OCI-LY1 (cell line): ENCODE measurements around the gene EPOP.
A peak's percentile ranks its signal among the peaks of the same experiment; 100 is the strongest.

Experiments used
- H2AFZ ChIP-seq: fragments of 200-600 bp; sonication (generic), shearing (Covaris generic); 2 replicates; pipeline ENCODE4 v1.6.0; 2014; ENCODE audit warnings: antibody characterized with exemption, mild to moderate bottlenecking, low read length
- H3F3A ChIP-seq: fragments of 200-600 bp; sonication (generic), shearing (Covaris generic); 2 replicates; pipeline ENCODE4 v1.6.0; 2014; ENCODE audit warnings: mild to moderate bottlenecking, antibody characterized with exemption, low read length, moderate library complexity; ENCODE audit not compliant: insufficient read depth
- H3K27ac ChIP-seq: fragments of 200-600 bp; sonication (generic); 2 replicates; pipeline ENCODE4 v1.5.1; 2014; ENCODE audit warnings: low read length, mixed run types, mild to moderate bottlenecking, low read depth; ENCODE audit not compliant: poor library complexity, severe bottlenecking
- H3K27me3 ChIP-seq: fragments of 200-600 bp; sonication (generic); 2 replicates; pipeline ENCODE4 v1.6.0; 2014; ENCODE audit warnings: antibody characterized with exemption, mild to moderate bottlenecking, low read length, moderate library complexity; ENCODE audit not compliant: insufficient read depth
- H3K36me3 ChIP-seq: fragments of 200-600 bp; sonication (generic); 2 replicates; pipeline ENCODE4 v1.6.1; 2014; ENCODE audit warnings: mild to moderate bottlenecking, antibody characterized with exemption, low read length, moderate library complexity, mixed read lengths; ENCODE audit not compliant: insufficient read depth
- H3K4me1 ChIP-seq: fragments of 200-600 bp; sonication (generic); 2 replicates; pipeline ENCODE4 v1.5.1; 2014; ENCODE audit warnings: mild to moderate bottlenecking, low read length, moderate library complexity; ENCODE audit not compliant: insufficient read depth, severe bottlenecking
- H3K4me2 ChIP-seq: fragments of 200-600 bp; sonication (generic), shearing (Covaris generic); 2 replicates; pipeline ENCODE4 v1.6.1; 2014; ENCODE audit warnings: low read length
- H3K4me3 ChIP-seq: fragments of 200-600 bp; sonication (generic); 2 replicates; pipeline ENCODE4 v1.5.1; 2014; ENCODE audit warnings: low read length, low read depth, mild to moderate bottlenecking, mixed read lengths; ENCODE audit not compliant: poor library complexity, severe bottlenecking
- H3K79me2 ChIP-seq: fragments of 200-600 bp; shearing (Covaris generic); 2 replicates; pipeline ENCODE4 v1.6.1; 2016; ENCODE audit warnings: mixed run types, low read length, mixed read lengths; ENCODE audit not compliant: insufficient read depth
- H3K9ac ChIP-seq: fragments of 200-600 bp; sonication (generic), shearing (Covaris generic); 2 replicates; pipeline ENCODE4 v1.6.1; 2014; ENCODE audit warnings: mild to moderate bottlenecking, low read length, mixed read lengths
- H3K9me2 ChIP-seq: fragments of 200-600 bp; sonication (generic), shearing (Covaris generic); 2 replicates; pipeline ENCODE4 v1.6.1; 2014; ENCODE audit warnings: low read depth, mild to moderate bottlenecking, low read length, mixed read lengths
- H3K9me3 ChIP-seq: fragments of 200-600 bp; shearing (Covaris generic); 2 replicates; pipeline ENCODE4 v1.6.1; 2014; ENCODE audit warnings: low read length, mixed read lengths
- H4K20me1 ChIP-seq: fragments of 200-600 bp; sonication (generic), shearing (Covaris generic); 2 replicates; pipeline ENCODE4 v1.6.0; 2016; ENCODE audit warnings: mild to moderate bottlenecking, low read length; ENCODE audit not compliant: insufficient read depth
- EZH2 ChIP-seq: fragments of 200-600 bp; sonication (generic), shearing (Covaris generic); IDR thresholded peaks from 2 replicates; pipeline ENCODE4 v1.8.0; 2017; ENCODE audit warnings: borderline replicate concordance, mixed run types, mild to moderate bottlenecking, antibody characterized with exemption, low read length, moderate library complexity, mixed read lengths
- TF ChIP-seq, protein P1 (sequence below): fragments of 200-600 bp; sonication (generic), shearing (Covaris generic); IDR thresholded peaks from 2 replicates; pipeline ENCODE4 v1.5.1; 2017; ENCODE audit warnings: mild to moderate bottlenecking, antibody characterized with exemption, low read length, moderate library complexity, mixed read lengths

The EPOP gene

DNA sequence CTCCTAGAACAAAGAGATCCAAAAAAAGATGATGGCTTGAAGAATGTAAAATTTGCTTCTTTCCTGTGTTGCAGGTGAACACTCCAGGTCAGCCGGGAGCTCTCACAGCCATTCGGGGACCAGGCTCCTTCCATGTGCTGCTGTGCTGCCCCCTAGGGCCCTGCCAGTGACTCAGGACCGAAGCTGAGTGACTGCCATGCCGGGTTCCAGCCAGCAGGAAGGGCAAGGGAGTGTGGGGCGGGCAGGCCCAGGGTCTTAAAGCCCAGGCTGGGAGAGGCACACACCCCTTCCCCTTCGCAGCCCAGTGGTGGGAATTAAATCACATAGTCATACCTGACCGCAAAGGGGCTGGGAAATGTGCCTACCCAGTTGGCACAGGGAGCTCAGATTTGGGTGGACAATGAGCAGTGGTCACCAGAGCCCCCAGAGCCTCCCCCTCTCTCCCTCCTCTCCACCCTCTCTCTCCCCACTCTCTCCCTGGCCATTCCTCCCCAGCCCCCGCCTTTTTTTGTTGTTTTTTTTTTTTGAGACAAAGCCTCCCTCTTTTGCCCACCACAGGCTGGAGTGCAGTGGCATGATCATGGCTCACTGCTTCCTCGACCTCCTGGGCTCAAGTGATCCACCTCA lies 11.5 kb downstream of the EPOP start:
- H3K4me2 ChIP-seq = no peak overlapping the region
- H3K79me2 ChIP-seq = no peaks in the 10 kb centered on the region
- no peaks in the 10 kb centered on the region for H3F3A ChIP-seq
- TF ChIP-seq EZH2 = no peak
- TF ChIP-seq, protein P1, sequence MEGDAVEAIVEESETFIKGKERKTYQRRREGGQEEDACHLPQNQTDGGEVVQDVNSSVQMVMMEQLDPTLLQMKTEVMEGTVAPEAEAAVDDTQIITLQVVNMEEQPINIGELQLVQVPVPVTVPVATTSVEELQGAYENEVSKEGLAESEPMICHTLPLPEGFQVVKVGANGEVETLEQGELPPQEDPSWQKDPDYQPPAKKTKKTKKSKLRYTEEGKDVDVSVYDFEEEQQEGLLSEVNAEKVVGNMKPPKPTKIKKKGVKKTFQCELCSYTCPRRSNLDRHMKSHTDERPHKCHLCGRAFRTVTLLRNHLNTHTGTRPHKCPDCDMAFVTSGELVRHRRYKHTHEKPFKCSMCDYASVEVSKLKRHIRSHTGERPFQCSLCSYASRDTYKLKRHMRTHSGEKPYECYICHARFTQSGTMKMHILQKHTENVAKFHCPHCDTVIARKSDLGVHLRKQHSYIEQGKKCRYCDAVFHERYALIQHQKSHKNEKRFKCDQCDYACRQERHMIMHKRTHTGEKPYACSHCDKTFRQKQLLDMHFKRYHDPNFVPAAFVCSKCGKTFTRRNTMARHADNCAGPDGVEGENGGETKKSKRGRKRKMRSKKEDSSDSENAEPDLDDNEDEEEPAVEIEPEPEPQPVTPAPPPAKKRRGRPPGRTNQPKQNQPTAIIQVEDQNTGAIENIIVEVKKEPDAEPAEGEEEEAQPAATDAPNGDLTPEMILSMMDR = peak; percentile 83
- no peaks in the 10 kb centered on the region for H3K9me2 ChIP-seq
- no peak overlapping the region for H2AFZ ChIP-seq
- H3K9me3 ChIP-seq = no peaks in the 10 kb centered on the region
- no peak overlapping the region for H3K9ac ChIP-seq
- no peak overlapping the region for H3K4me3 ChIP-seq
- H3K27me3 ChIP-seq = 0 out of 2 replicates have a peak, but pooled peaks cover 3% of the 10 kb centered on the region
- H3K4me1 ChIP-seq = no peaks in the 10 kb centered on the region
- H3K27ac ChIP-seq = no peak overlapping the region
- no peaks in the 10 kb centered on the region for H4K20me1 ChIP-seq
- no peaks in the 10 kb centered on the region for H3K36me3 ChIP-seq

DNA sequence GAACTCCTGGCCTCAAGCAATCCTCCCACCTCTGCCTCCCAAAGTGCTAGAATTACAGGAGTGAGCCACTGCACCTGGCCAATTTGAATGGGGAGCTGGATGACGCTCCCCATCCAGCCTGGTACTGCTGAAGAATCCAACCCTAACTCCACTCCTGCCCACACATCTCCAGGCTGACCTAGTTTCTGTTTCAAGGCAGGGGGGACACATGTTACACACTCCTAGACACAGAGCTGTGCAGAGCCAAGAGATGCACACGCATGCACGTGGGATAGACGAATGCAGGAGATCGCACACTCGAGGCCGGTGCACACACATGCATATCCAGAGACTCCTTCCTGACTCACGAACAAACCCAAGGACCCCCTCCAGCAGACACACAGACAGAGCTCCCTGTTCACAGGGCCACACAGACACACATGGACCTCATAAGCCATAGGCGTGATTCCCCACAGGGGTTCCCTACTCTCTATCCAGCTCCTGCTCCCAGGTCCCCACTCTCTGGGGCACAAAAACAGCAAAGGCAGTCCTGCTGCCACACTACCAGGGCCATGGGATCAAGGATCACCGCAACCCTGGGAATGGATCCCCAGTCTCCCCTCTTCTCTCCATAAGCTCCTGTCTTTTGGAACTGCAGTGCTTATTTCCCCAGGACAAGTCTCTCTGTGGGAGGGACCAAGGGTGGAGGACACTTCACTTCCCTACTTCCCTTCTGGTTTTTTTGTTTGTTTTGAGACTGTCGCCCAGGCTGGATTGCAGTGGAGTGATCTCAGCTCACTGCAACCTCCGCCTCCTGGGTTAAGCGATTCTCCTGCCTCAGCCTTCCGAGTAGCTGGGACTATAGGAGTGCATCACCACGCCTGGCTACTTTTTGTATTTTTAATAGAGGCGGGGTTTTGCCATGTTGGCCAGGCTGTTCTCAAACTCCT lies 14.4 kb downstream of the EPOP start:
- H3K9ac ChIP-seq = no peak overlapping the region
- TF ChIP-seq, protein P1 = no peak
- no peaks in the 10 kb centered on the region for H3K27me3 ChIP-seq
- no peaks in the 10 kb centered on the region for H4K20me1 ChIP-seq
- H2AFZ ChIP-seq = no peak overlapping the region
- no peaks in the 10 kb centered on the region for H3K79me2 ChIP-seq
- no peak overlapping the region for H3K4me2 ChIP-seq
- no peaks in the 10 kb centered on the region for H3K9me3 ChIP-seq
- H3K4me1 ChIP-seq = peaks cover 15% of the 10 kb centered on the region
- no peak overlapping the region for H3K4me3 ChIP-seq
- H3F3A ChIP-seq = no peaks in the 10 kb centered on the region
- H3K36me3 ChIP-seq = no peaks in the 10 kb centered on the region
- H3K27ac ChIP-seq = no peak overlapping the region
- no peaks in the 10 kb centered on the region for H3K9me2 ChIP-seq

DNA sequence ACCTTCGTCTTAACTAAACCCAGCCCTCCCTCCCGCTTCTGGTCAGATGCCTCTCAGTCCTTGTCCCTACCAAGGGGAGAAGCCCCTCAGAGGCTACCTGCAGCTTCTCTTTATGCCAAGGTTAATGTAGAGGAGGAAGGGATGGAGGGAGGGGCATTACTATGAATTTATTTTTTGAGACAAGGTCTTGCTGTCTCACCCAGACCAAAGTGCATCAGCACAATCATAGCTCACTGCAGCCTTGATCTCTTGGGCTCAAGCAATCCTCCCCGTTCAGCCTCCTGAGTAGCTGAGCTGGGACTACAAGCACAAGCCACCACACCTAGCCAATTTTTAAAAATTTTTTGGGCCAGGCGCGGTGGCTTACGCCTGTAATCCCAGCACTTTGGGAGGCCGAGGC lies 15.3 kb downstream of the EPOP start:
- H3F3A ChIP-seq = no peaks in the 10 kb centered on the region
- no peaks in the 10 kb centered on the region for H3K9me3 ChIP-seq
- H3K4me3 ChIP-seq = no peak overlapping the region
- no peak overlapping the region for H3K9ac ChIP-seq
- no peaks in the 10 kb centered on the region for H3K27me3 ChIP-seq
- H3K9me2 ChIP-seq = no peaks in the 10 kb centered on the region
- no peaks in the 10 kb centered on the region for H3K36me3 ChIP-seq
- TF ChIP-seq, protein P1 = no peak
- no peak for TF ChIP-seq EZH2
- H2AFZ ChIP-seq = no peak overlapping the region
- peaks cover 22% of the 10 kb centered on the region for H3K4me1 ChIP-seq
- no peaks in the 10 kb centered on the region for H3K79me2 ChIP-seq
- H4K20me1 ChIP-seq = no peaks in the 10 kb centered on the region
- H3K27ac ChIP-seq = no peak overlapping the region
- no peak overlapping the region for H3K4me2 ChIP-seq
